Smooth muscle cell (in vitro differentiated cells): ENCODE results near the gene LRRC4B. TPM values are rescaled to one million over a fixed set of nuclear protein-coding genes. Genes with fewer than 3 reads are reported as not detected.
A peak's percentile ranks its signal among the peaks of the same experiment; 100 is the strongest.

Experiments
- DNase-seq: peaks from one replicate; lab custom pipeline; 2025; ENCODE audit not compliant: unreplicated experiment; lab: John Stamatoyannopoulos, UW
- H2AFZ ChIP-seq: fragments of 200-600 bp; sonication (generic); 2 replicates; pipeline ENCODE4 v1.6.0; 2016; ENCODE audit warnings: antibody characterized with exemption, low read depth, mild to moderate bottlenecking
- H3F3A ChIP-seq: fragments of 200-600 bp; sonication (generic); 2 replicates; pipeline ENCODE4 v1.6.0; 2017; ENCODE audit warnings: antibody characterized with exemption, low read depth
- H3K27ac ChIP-seq: fragments of 200-600 bp; sonication (generic); 2 replicates; pipeline ENCODE4 v1.5.1; 2016; ENCODE audit warnings: low read depth, mild to moderate bottlenecking
- H3K27me3 ChIP-seq: fragments of 200-600 bp; sonication (generic); 2 replicates; pipeline ENCODE4 v1.6.1; 2016; ENCODE audit warnings: low read depth, mild to moderate bottlenecking
- H3K36me3 ChIP-seq: fragments of 200-600 bp; sonication (generic); 2 replicates; pipeline ENCODE4 v1.5.1; 2016; ENCODE audit warnings: low read depth
- H3K4me1 ChIP-seq: fragments of 200-600 bp; sonication (generic); 2 replicates; pipeline ENCODE4 v1.5.1; 2016; ENCODE audit warnings: low read depth
- H3K4me2 ChIP-seq: fragments of 200-600 bp; sonication (generic); 2 replicates; pipeline ENCODE4 v1.6.0; 2016; ENCODE audit warnings: mild to moderate bottlenecking
- H3K4me3 ChIP-seq: fragments of 200-600 bp; sonication (generic); 2 replicates; pipeline ENCODE4 v1.5.1; 2016; ENCODE audit warnings: mild to moderate bottlenecking
- H3K79me2 ChIP-seq: fragments of 200-600 bp; sonication (generic); 2 replicates; pipeline ENCODE4 v1.6.0; 2016; ENCODE audit warnings: low read depth, mild to moderate bottlenecking
- H3K9ac ChIP-seq: fragments of 200-600 bp; sonication (generic); 2 replicates; pipeline ENCODE4 v1.6.0; 2016; ENCODE audit warnings: low read depth
- H3K9me3 ChIP-seq: fragments of 200-600 bp; sonication (generic); replicated peaks from 2 replicates; pipeline ENCODE4 v1.5.1; 2016; ENCODE audit warnings: low read depth
- H4K20me1 ChIP-seq: fragments of 200-600 bp; sonication (generic); 2 replicates; pipeline ENCODE4 v1.6.0; 2016; ENCODE audit warnings: low read depth
- WGBS: methylation state at CpG from one replicate; pipeline ENCODE4 v1.1.7; 2016; ENCODE audit warnings: low lambda C conversion rate; 5-methylcytosine and 5-hydroxymethylcytosine counted together
- polyA plus RNA-seq: library from polyadenylated mRNA; unstranded; fragments of >200 nt; fragmentation: Nextera tagmentation; extraction: Ambion mirVana; gene quantifications from 2 replicates; pipeline ENCODE4 v1.2.1, GENCODE V29; 2016
- total RNA-seq: library from RNA; depleted of rRNA; stranded (reverse); fragments of >200 nt; gene quantifications from 2 replicates; pipeline ENCODE4 v1.2.3, GENCODE V29; 2014
- TF ChIP-seq, protein P1 (sequence below): fragments of 200-600 bp; sonication (generic); IDR thresholded peaks from 2 replicates; pipeline ENCODE4 v1.5.1; 2017; ENCODE audit warnings: borderline replicate concordance, mild to moderate bottlenecking, antibody characterized with exemption; ENCODE audit not compliant: insufficient read depth, poor library complexity, severe bottlenecking

The LRRC4B gene
- total and polyA plus RNA-seq, 2 experiments from 2014 or later = 1.7 to 8.6 TPM

- Histone ChIP-seq H3F3A (no peaks in the 10 kb centered on the region), H4K20me1 (no peaks in the 10 kb centered on the region), H3K4me2 (no peak overlapping the region), H3K27me3 (no peaks in the 10 kb centered on the region), H3K9me3 (no peaks in the 10 kb centered on the region), H3K79me2 (no peaks in the 10 kb centered on the region), H3K4me3 (no peak overlapping the region), H3K9ac (no peak overlapping the region), H2AFZ (no peak overlapping the region), H3K27ac (no peak overlapping the region), H3K4me1 (no peaks in the 10 kb centered on the region), H3K36me3 (no peaks in the 10 kb centered on the region)
- DNase-seq = no peak
- TF ChIP-seq, protein P1, sequence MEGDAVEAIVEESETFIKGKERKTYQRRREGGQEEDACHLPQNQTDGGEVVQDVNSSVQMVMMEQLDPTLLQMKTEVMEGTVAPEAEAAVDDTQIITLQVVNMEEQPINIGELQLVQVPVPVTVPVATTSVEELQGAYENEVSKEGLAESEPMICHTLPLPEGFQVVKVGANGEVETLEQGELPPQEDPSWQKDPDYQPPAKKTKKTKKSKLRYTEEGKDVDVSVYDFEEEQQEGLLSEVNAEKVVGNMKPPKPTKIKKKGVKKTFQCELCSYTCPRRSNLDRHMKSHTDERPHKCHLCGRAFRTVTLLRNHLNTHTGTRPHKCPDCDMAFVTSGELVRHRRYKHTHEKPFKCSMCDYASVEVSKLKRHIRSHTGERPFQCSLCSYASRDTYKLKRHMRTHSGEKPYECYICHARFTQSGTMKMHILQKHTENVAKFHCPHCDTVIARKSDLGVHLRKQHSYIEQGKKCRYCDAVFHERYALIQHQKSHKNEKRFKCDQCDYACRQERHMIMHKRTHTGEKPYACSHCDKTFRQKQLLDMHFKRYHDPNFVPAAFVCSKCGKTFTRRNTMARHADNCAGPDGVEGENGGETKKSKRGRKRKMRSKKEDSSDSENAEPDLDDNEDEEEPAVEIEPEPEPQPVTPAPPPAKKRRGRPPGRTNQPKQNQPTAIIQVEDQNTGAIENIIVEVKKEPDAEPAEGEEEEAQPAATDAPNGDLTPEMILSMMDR = no peak
- WGBS = 93% methylated on average over 17 of the region's 17 CpGs
Measured at GRCh38 chr19:50520822-50521465, 47.3 kb downstream of the LRRC4B start.

DNA sequence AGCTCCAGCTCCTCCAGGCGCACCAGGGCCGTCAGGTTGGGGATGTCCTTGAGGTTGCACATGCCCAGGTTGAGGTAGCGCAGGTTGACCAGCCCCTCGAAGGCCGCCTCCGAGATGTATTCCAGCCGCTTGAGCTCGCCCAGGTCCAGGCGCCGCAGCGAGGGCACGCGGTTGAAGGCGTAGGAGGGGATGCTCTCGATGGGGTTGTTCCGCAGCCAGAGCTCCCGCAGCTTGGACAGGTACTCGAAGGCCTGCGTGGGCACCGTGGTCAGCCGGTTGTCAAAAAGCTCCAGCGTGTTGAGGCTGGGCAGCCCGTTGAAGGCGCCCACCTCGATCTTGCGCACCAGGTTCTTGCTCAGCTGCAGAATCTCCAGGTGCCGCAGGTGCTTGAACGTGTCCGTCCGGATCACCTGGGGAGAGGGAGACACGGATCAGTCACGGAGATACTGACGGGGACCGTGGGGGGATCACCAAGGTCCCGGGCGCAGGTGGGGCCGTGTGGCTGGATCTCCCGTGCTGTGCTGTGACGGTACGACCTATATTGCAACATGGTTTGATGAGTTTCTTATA lies 49.1 kb downstream of the LRRC4B start:
- no peak overlapping the region for H3K9ac ChIP-seq
- no peaks in the 10 kb centered on the region for H3K4me1 ChIP-seq
- no peak overlapping the region for H3K4me3 ChIP-seq
- no peaks in the 10 kb centered on the region for H4K20me1 ChIP-seq
- no peak for DNase-seq
- no peaks in the 10 kb centered on the region for H3K79me2 ChIP-seq
- no peak overlapping the region for H3K4me2 ChIP-seq
- H3K36me3 ChIP-seq = no peaks in the 10 kb centered on the region
- WGBS = 97% methylated on average over 40 of the region's 40 CpGs
- no peak overlapping the region for H3K27ac ChIP-seq
- H3F3A ChIP-seq = no peaks in the 10 kb centered on the region
- H3K27me3 ChIP-seq = no peaks in the 10 kb centered on the region
- TF ChIP-seq, protein P1 = no peak
- no peaks in the 10 kb centered on the region for H3K9me3 ChIP-seq
- H2AFZ ChIP-seq = no peak overlapping the region

DNA sequence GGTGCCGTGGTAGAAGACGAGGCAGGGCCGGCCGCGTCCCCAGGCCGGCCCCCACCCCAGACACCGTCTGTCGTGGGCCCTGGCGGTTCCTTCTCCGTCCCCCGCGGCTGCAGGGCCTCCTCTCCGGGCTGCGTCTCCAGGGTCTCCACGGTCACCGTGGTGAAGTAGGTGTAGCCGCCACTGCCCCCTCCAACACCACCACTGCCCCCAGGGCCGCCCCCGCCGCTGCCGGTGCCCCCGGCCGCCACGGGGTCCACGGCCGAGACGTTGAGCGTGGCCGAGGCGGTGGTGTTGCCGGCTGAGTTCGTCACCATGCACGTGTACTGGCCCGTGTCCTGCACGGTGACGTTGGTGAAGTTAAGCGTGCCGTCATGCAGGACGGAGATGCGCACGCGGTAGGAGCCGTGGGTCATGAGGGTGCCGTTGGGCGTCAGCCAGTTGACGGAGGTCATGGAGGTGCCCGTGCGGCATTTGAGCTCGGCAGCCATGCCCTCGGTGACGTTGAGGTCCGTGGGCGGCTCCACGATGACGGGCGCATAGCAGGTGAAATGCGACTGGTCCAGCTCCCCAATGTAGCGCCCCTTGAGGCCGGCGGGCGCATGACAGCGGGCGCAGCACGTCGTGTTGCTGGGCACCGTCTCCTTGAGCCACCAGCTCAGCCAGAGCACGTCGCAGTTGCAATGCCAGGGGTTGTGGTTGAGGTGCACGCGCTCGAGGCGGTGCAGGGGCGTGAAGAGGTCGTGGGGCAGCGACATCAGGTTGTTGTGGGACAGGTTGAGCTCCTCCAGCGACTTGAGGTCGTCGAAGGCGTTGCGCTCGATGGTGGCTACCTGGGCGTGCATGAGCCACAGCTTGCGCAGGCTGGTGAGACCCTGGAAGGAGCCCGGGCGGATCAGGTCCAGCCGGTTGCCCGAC lies 49.9 kb downstream of the LRRC4B start:
- H3K4me2 ChIP-seq = no peak overlapping the region
- WGBS = 94% methylated on average over 74 of the region's 87 CpGs
- H3K79me2 ChIP-seq = no peaks in the 10 kb centered on the region
- H3K27me3 ChIP-seq = no peaks in the 10 kb centered on the region
- H2AFZ ChIP-seq = no peak overlapping the region
- no peaks in the 10 kb centered on the region for H4K20me1 ChIP-seq
- no peaks in the 10 kb centered on the region for H3K4me1 ChIP-seq
- H3K9ac ChIP-seq = no peak overlapping the region
- H3K27ac ChIP-seq = no peak overlapping the region
- DNase-seq = no peak
- H3K36me3 ChIP-seq = no peaks in the 10 kb centered on the region
- no peak overlapping the region for H3K4me3 ChIP-seq
- no peaks in the 10 kb centered on the region for H3K9me3 ChIP-seq
- TF ChIP-seq, protein P1 = peak; percentile 11
- H3F3A ChIP-seq = no peaks in the 10 kb centered on the region
